Cerebellar nuclear complex (tissue), 1 donor: ENCODE results near the gene NANP.
"Not testable (repeated sequence)": the region's sequence is repeated elsewhere in the genome, so short reads cannot be mapped to it uniquely, and the experiment has no call there.

ENCODE experiments used
- DNase-seq, 2 experiments: peaks; one replicate each; lab custom pipeline; 2025; lab: John Stamatoyannopoulos, UW

The NANP gene

DNA sequence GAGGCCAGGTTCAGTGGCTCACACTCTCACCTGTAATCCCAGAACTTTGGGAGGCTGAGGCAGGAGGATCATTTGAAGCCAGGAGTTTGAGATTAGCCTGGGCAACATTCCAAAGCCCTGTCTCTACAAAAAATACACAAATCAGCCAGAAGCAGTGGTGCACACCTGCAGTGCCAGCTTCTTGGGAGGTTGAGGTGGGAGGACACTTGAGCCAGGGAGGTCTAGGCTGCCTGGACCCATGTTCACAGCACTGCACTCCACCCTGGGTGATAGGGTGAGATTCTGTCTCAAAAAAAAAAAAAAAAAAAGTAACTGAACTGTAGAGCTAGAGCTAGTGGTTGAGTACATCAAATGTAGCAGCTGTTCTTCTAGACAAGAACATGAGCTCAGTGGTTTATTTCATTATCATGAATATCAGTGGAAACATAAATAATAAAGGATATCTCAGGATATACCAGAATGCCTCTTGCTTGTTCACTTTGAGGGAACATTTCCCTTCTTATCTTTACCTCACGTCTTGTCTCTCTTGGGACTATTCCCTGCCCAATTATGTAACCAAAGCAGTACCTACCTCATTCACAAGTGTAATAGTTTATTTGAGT lies 17.6 kb downstream of the NANP start:
- no peak for DNase-seq

DNA sequence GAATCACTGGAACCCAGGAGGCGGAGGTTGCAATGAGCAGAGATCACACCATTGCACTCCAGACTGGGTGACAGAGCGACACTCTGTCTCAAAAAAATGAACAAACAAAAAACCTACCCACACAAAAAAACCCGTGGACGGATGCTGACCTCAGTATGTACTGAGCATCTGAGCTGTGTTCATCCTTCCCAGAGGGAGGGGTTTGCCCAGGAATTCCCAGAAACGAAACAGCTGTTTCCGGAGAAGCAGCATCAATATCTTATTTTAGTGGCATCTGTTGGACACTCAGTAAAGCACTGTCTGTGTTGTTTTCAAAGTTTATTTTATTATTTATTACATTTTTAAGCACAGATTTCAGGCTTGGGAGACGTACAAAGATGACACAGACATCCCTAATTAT lies 18.7 kb downstream of the NANP start:
- no peak for DNase-seq

DNA sequence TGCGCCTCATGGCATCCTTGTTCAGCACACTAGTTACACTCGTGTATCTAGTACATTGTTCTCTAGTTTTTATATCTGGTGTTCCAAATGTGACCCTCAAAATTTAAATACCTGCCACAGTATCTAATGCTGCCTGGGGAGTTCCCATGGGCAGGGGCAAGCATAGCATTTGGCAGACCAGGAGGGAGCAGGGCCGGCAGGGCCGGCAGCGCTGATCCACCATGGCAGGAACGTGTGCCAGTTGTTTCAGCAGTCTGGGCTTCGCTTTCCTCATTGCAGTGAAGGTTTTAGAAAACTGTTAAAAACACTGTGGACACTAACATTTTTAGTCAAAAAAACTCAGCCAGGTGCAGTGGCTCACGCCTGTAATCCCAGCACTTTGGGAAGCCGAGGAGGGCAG lies 19.2 kb downstream of the NANP start:
- DNase-seq, result no peak

DNA sequence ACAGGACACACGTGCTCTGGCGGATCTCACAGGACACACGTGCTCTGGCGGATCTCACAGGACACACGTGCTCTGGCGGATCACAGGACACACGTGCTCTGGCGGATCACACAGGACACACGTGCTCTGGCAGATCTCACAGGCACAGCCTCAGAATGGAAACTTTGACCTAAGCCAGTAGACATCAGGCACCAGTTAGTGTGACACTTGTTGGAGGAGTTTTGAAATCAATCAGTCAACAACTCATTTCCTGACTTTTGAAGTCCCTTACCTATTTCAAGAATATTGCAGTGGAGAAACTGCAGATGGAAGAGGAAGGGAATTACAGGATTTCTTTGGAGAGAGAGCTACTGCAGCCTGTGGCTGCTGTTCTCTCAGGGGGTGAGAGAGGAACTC lies 20.9 kb downstream of the NANP start:
- DNase-seq, result not testable (repeated sequence)

DNA sequence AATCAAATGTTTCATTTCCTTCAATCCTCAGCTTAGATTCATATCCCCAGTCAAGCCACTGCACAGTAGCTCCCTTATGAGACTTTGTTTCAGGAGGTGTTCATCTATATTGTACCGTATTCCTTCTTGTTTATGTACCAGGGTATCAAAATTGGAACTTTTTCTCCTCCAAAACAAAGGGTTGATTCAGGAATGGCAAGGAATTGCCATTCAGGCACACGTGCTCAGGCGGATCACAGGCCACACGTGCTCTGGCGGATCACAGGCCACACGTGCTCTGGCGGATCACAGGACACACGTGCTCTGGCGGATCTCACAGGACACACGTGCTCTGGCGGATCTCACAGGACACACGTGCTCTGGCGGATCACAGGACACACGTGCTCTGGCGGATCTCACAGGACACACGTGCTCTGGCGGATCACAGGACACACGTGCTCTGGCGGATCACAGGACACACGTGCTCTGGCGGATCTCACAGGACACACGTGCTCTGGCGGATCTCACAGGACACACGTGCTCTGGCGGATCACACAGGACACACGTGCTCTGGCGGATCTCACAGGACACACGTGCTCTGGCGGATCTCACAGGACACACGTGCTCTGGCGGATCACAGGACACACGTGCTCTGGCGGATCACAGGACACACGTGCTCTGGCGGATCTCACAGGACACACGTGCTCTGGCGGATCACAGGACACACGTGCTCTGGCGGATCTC lies 21.5 kb downstream of the NANP start:
- DNase-seq, result not testable (repeated sequence)

DNA sequence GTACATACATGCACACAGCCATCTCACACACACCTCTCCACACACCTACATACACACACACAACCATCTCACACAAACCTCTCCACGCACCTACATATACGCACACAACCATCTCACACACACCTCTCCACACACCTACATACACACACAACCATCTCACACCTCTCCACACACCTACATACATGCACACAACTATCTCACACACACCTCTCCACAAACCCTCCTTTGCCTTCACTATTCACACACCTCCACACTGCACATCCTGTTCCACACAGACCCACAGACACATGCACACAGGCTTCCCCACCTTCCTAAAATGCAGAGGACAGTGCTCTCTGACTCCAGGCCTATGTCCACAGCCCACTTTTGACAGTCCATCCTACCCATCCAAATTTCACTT lies 22.2 kb downstream of the NANP start:
- no peak for DNase-seq

DNA sequence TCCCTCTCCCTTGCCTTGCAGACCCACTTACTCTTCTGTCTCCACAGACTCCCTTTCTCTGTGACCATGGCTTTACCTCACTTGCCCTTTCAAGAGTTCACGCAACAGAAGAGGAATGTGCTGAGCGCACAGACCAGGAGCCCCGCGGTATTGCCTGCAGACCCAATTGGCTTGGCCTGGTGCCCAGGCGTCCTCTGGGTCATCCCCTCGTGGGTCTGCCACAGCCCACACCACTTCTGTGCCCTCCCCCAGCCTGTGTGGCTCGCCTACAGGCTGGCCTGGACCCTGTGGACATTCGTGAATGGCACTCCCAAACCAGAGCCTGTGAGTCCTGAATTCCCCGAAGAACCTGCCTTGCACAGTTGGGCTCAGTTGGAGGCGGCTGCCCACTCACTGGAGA lies 23.2 kb downstream of the NANP start:
- no peak for DNase-seq

DNA sequence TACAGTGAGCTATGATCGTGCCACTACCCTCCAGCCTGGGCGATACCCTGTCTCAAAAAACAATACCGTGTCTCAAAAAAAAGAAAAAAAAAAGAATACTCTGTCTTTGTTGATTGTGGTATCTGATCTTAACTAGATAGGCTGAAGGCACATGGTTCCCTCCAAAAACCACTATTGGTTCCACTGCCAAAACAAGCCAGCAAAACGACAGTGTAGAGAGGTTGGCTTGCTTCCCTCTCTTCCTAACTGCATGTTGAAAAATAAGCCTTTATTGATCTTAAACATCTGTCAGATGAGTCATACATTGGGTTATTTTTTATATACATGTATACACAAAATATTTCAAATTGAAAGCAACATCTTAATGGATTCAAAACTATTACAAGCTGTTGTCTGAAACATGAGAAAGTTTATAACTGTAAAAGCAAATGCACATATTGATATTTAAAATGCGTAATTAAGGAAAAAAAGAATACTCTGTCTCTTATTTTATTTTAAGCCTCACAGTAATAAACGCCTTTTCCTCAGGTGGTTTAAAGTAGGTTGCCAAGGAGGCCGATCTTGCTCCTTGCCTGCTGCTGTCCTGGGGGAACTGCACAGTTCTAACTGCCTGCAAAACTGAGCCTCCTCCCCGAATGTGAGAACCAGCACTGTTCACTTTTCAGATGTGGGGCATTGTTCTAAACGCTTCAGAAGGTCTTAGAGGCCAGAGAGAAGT lies 31.5 kb downstream of the NANP start:
- no peak for DNase-seq

DNA sequence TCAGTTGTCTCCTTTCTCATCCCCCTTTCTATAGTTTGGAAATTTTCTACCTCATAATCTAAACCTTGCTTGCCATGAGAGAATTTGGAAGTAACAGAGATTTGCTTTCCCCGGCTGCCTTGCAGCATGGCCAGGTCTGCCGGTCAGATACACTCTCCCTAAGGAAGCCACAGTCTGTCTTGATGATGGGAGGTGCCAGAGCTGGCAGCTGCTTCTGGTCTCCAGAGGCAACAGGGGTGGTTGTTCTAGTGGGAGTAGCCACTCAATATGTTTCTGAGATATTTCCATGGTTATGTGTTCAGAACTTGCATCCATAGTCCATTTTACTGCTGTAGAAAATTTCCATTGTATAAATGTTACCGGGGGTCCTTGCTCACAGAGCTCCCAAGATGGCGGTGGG lies 33.0 kb downstream of the NANP start:
- DNase-seq, result not testable (repeated sequence)

DNA sequence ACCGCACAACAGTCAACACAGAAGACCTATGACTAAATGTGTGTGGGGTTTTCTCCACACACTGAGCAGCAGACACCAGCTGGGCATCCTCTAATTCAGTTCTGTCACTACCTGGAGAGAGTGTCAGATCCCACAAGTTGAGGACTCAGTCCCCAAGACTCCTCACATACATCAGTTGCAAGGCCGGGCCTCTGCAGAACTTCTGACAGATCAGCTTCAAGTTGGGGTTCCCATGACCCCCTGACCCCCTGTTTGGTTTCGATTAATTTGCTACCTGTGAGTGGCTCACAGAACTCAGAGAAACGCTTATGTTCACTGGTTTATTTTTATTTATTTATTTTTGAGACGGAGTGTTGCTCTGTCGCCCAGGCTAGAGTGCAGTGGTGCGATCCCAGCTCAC lies 35.3 kb downstream of the NANP start:
- no peak for DNase-seq

DNA sequence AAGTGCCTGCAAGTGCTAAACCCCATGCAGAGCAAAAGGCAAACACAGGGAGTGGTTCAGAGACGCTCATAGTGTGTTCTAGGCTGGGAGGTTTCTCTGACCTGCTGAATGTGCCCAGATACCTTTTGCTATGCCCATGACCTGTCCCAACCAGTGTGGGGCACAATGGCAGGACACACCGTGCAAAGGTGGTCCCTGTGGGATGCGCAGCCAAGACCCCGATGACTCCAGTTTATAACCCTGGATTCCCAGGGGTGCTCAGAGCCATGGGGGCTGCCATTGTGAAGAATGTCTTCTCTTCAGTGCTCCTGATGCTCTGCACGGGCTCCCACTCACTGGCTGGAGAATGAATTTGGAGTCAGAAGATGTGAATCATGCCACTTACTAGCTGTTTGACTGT lies 36.3 kb downstream of the NANP start:
- no peak for DNase-seq

DNA sequence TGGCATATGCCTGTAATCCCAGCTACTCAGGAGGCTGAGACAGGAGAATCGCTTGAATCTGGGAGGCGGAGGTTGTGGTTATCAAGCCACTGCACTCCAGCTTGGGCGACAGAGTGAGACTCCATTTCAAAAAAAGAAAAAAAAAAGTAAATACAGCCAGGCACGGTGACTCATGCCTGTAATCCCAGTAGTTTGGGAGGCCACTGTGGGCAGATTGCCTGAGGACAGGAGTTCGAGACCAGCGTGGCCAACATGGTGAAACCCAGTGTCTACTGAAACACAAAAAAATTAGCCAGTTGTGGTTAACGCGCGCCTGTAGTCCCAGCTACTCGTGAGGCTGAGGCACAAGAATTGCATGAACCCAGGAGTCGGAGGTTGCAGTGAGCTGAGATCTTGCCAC lies 36.9 kb downstream of the NANP start:
- DNase-seq, result no peak

DNA sequence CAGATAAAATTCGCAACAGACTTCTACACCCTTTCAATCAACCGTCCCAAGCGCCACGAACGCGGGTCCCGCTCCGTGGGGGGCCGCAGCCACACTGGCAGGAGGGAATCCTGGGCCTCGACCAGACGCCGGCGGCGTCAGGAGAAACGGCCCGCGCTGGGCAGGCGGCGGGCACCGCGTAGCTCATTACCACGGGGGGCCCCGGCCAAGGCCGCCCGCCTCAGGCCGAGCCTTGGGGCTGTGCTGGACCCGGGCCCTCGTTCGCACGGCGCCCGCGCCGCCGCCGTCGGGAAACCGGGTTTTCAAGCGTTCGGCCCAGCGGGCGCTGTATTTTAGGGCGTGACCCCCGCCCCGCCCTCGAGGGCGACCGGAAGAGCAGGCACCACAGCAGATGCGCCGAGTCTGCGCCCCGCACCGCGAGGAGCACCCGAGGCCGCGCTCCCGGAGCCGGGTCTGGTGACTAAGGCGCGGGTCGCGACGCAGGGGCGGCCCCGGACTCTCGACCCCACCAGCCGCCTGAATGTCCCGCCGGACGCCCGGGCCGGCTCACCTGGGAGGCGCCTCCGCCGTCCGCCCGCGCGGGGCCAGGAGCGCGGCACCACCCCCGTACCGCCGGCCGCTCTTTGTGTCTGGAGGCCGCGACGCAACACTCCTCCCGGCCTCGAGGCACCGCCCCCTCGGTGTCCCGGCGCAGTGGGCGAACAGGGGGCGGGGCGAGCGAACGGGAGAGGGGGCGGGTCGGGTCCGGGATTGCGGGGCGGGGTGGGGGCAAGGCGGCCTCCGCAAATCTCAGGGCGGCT lies 38.7 kb downstream of the NANP start, which contains the start of gene NINL:
Gene NINL, minus strand, starts transcription at position 627 of the 800 bp plus-strand sequence. CDS start 58,944 bp downstream, outside the sequence.
- peak in 1 of 2 experiments; percentile 5 for DNase-seq

DNA sequence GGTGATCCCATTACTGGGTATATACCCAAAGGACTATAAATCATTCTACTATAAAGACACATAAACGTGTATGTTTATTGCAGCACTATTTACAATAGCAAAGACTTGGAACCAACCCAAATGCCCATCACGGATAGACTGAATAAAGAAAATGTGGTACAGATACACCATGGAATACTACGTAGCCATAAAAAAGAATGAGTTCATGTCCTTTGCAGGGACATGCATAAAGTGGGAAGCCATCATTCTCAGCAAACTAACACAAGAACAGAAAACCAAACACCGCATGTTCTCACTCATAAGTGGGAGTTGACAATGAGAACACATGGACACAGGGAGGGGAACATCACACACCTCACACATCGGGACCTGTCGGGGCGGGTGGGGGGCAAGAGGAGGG lies 40.2 kb downstream of the NANP start:
- not testable (repeated sequence) for DNase-seq

DNA sequence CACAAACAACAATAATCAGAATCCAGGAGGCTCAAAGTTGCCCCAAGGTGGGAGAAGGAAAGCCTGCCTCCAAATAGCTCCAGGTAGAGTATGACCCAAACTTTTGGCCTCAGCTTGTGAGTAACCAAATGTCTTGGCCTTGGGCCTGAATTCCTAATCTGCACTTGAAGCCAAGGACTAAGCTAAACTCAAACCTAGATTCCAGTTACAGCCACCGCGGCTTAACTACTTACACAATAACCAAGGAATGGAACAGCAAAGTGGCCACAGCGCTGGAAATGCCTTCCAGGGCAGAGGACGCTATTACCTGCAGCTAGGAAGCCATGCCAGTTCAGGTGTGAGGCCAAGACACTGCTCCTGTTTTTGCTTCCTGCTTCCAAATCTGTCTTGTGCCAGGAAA lies 43.1 kb downstream of the NANP start:
- no peak for DNase-seq

DNA sequence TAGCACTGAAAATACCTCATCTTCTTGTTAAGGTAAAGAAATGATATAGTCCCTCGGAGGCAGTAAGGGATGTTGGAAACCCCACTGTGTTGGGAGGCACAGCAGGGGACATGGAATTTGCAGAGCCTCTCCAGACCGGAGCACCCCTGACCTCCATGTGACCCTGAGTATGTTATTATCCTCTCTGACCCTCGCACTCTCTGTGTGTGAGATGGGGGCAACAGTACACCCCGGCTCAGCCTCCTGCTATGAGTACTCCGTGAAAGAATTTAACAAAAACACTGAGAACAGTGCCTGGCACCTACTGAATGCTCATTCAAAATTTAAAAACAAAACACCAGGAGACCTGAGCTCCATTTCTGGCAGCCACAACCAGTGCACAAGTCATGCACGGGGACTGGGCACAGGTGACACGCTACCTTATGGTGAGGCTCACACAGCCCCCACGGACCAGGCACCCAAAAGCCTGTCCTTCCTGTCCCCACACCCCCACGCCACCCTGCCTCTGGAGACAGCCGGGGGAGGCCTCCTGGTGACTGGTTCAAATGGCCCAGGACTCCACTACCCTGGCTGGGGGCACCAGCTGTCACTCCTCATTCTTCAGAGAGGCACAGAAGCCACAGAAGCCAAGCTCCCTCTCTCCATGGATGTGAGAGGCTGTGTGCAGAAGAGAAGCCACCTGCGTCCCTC lies 44.6 kb downstream of the NANP start:
- no peak for DNase-seq

DNA sequence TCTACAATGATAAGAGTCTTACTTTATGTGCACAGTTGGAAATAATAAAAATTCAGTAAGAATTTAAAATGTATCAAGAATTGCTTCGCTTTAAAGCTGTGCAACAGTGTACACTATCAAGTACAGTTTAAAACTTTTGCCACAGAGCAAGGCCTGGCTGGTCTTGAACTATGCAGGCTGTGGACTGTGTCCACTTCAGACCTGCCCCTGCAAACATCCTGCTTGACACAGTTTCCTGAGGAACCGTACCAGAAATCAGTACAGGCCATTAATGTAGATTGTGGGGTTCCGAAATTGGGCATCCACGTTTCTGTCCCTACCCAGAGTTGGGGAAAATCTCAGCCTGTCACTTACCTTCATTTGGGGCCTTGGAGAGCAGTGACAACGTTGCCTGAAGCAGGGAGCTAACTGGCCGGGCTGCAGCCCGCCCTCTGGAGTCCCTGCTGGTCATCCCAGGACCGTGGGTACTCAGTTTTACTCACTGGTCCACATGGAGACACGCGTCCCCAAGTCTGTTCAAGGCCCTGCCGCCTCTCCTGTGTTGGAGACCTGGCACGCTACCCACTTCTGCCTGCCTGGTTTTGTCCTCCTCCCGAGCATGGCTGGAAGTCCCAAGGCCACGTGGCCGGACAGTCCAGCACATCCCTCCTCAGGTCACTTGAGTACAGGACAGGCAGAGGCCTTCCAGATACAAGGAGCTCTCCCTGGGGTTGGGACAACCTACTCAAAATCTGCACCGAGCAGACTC lies 46.9 kb downstream of the NANP start:
- no peak for DNase-seq

DNA sequence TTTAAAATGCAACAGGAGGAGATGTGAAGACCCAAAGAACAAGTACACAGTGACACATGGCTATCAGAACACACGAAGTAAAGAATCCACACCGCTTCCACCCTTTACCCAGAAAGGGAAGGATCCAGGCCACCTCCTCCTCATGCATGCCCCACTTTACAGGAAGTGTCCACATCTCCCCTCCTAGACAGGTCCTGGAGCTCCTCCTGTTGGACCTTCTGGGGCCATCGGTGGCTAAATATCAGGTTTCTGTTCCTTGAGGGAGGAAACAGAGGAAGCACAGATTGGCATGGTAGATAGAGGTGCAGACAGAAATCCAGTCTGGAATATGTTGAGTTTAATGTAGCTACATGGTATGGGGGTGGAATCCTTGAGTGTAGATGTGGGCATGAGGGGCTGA lies 49.4 kb downstream of the NANP start:
- DNase-seq, result no peak

DNA sequence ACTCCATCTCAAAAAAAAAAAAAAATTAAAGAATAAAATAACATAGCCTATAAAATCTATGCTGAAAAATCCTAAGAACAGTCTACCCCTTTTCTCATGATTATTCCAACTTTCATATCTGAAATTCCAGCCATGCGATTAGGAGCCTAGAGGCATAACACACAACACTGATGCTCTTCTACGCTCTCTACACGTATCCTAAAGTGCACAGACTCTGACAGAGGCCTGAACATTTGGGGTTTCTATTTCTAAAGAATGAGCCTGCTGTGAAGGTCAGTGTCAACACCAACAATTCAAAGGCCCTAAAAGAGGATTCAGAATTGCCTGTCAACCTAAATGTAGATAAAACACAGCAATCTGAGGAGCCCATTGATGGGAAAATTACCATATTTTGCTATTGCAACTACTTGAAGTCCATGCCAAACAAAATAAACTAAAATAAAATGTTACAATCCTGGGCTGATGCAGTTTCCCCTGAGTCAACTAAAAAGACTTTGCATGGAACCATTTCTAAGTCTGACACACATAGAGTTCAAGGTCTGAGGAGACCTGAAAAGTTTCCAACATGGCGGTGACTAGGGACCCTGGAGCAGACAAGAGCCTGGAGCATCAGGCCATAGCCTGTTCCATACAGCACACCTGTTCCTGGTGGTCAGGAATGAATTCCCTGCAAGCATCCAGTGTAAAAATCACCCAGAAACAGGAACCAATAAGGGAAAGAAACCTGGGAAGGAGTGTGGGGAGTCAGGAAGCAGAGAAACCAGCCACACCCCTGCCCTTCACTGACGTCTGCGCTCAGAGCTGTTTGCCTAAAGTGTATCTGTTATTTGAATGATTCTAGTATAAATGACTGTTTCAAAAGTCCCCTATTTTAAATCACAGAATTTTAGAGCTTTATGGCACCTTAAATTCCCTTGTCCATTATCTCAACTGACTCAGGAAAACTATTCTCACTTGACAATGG lies 50.2 kb downstream of the NANP start:
- no peak for DNase-seq

DNA sequence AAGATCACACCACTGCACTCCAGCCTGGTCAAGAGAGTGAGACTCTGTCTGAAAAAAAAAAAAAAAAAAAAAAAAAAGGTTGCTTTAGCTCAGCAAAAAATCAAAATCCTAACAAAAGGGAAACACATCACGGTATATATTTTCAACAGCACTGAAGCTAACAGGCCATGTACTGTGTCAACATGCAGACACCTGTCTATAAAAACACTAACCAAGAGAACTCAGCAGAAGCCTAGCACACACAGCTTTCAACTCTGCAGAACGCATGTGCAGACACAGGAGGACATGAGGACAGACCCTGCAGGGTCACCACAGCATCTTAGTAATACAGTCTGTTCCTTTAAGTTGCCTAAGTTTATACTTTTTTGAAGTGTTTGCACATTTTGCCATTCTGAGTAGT lies 52.0 kb downstream of the NANP start:
- no peak for DNase-seq
